C4-2B (cell line): ENCODE results near the gene HS3ST4.

Experiments used
- H3K27ac ChIP-seq: fragments of 450-650 bp; 2 replicates; pipeline ENCODE4 v1.5.1; 2017
- CTCF ChIP-seq: fragments of 450-650 bp; conservative IDR thresholded peaks from 2 replicates; pipeline ENCODE4 v1.5.1; 2017; ENCODE audit warnings: mild to moderate bottlenecking
- ZFX ChIP-seq: fragments of 450-650 bp; IDR thresholded peaks from 2 replicates; pipeline ENCODE4 v1.6.1; 2017

HS3ST4 gene

GRCh38 chr16:25912321-25912720 is 220.6 kb downstream of the HS3ST4 start:
- H3K27ac ChIP-seq: no peak overlapping the region

GRCh38 chr16:25914357-25914962 is 222.7 kb downstream of the HS3ST4 start:
- TF ChIP-seq ZFX (no peak), CTCF (no peak)
- no peak overlapping the region for H3K27ac ChIP-seq

More at GRCh38 chr16:25912321-25912720, 220.6 kb downstream of the HS3ST4 start:
- TF ChIP-seq ZFX (no peak), CTCF (no peak)

GRCh38 chr16:25916037-25916436 is 224.3 kb downstream of the HS3ST4 start:
- no peak overlapping the region for H3K27ac ChIP-seq
- no peak for TF ChIP-seq ZFX
- TF ChIP-seq CTCF: no peak

- H3K27ac ChIP-seq: no peak overlapping the region
- no peak for TF ChIP-seq ZFX
- no peak for TF ChIP-seq CTCF
These were observed 230.7 kb downstream of the HS3ST4 start for GRCh38 chr16:25922438-25922837.

GRCh38 chr16:25925421-25925820 is 233.7 kb downstream of the HS3ST4 start:
- TF ChIP-seq CTCF (no peak), ZFX (no peak)
- H3K27ac ChIP-seq: no peak overlapping the region

- no peak for TF ChIP-seq CTCF
- TF ChIP-seq ZFX: no peak
- no peak overlapping the region for H3K27ac ChIP-seq
These were observed 239.8 kb downstream of the HS3ST4 start for GRCh38 chr16:25931473-25932035.

- no peak overlapping the region for H3K27ac ChIP-seq
These were observed 250.2 kb downstream of the HS3ST4 start for GRCh38 chr16:25941800-25942499.

More at GRCh38 chr16:25941800-25942499, 250.2 kb downstream of the HS3ST4 start:
- no peak for TF ChIP-seq CTCF
- TF ChIP-seq ZFX: no peak
